ENCODE measurements around the gene GAB3.

The GAB3 gene

DNA sequence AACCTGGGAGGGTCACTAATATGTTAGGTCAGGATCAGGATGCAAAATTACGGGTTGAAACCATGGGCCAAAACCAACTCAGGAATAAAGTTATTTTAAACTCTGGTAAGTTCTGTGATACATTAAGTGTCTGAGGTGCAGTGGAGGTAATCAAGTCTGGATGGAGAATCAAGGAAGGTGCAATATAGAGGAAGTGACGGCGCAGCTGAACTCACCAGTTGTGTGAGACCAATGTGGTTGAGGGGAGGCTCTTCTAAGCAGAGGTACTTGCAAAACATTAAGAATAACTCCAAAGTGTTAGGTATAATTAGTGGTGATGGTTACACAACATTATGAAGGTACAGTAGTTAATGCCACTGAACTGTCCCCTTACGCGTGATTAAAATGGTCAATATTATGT lies 19.7 kb downstream of the GAB3 start:
- H3K36me3 ChIP-seq (ENCODE audit: insufficient read depth, low read length): no peaks in the 10 kb centered on the region
- DNase-seq (ENCODE audit: low read depth, low spot score): no peak
- no peak overlapping the region for H3K27ac ChIP-seq
- no peak overlapping the region for H3K9ac ChIP-seq (ENCODE audit: insufficient read length)
- H3K4me3 ChIP-seq: no peak overlapping the region
- H3K9me3 ChIP-seq (ENCODE audit: low read depth, low read length): no peaks in the 10 kb centered on the region
- TF ChIP-seq FOXP2 (optimal IDR thresholded peaks at IDR 0.05; ENCODE audit: control extremely low read depth, extremely low read length, insufficient read depth) (no peak), EZH2 (IDR thresholded peaks at IDR 0.05) (no peak), POLR2AphosphoS5 (IDR thresholded peaks at IDR 0.05; ENCODE audit: borderline replicate concordance, low read depth, low read length) (no peak)

DNA sequence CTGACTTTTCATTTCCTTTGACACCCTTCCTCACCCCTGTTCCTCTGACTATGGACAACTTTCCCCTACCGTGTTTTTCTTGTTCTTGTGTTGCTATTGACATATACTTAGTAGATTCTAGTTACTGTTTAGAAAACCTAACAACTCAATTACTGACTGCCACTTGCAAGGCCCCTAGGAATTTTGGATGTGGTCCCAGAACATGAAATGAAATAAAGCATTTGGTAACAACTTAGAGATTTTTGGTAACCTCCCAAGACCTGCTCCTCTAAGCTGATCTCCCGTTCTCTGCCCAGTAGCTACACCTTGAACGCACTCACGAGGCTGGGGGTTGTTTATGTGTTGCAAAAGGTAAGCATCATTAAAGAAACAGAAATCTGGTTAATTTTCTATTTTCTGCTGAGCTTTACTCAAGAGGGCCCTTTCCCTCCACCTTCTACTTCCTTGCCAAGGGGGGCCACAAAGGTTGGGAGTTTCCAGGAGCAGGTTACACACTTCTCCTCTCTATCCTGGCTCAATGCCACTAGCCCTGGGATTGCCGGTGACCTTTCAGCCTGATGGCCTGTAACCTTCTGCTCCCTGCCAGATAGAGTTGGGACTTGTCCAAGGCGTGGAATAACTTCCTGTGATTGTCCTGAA lies 20.5 kb downstream of the GAB3 start:
- Histone ChIP-seq H3K9me3 (ENCODE audit: low read depth, low read length) (no peaks in the 10 kb centered on the region), H3K36me3 (ENCODE audit: insufficient read depth, low read length) (no peaks in the 10 kb centered on the region), H3K4me3 (no peak overlapping the region), H3K9ac (ENCODE audit: insufficient read length) (no peak overlapping the region), H3K27ac (no peak overlapping the region)
- TF ChIP-seq FOXP2 (optimal IDR thresholded peaks at IDR 0.05; ENCODE audit: control extremely low read depth, extremely low read length, insufficient read depth) (no peak), POLR2AphosphoS5 (IDR thresholded peaks at IDR 0.05; ENCODE audit: borderline replicate concordance, low read depth, low read length) (no peak), EZH2 (IDR thresholded peaks at IDR 0.05) (no peak)
- DNase-seq (ENCODE audit: low read depth, low spot score): no peak

DNA sequence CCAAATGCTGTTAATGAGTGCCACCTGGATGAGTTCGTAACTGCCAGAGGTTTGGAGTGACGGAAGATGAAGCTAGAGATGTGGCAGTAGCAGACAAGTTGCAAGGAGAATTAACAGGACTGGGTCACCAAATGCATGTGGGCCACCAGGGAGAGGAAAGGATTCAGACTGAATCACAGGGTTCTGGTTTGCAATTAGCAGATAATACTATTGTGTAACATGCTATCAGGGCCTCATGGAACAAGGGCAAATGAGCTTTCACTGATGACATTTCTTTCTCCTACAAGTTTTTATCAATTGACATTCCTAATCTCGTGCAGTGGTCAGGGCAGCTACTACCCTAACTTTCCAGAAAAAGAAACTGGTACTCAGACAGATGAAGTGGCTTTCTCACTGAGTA lies 21.4 kb downstream of the GAB3 start:
- no peak for DNase-seq (ENCODE audit: low read depth, low spot score)
- no peak overlapping the region for H3K4me3 ChIP-seq
- TF ChIP-seq FOXP2 (optimal IDR thresholded peaks at IDR 0.05; ENCODE audit: control extremely low read depth, extremely low read length, insufficient read depth): no peak
- no peak for TF ChIP-seq EZH2 (IDR thresholded peaks at IDR 0.05)
- TF ChIP-seq POLR2AphosphoS5 (IDR thresholded peaks at IDR 0.05; ENCODE audit: borderline replicate concordance, low read depth, low read length): no peak
- no peaks in the 10 kb centered on the region for H3K9me3 ChIP-seq (ENCODE audit: low read depth, low read length)
- no peak overlapping the region for H3K27ac ChIP-seq
- no peaks in the 10 kb centered on the region for H3K36me3 ChIP-seq (ENCODE audit: insufficient read depth, low read length)
- H3K9ac ChIP-seq (ENCODE audit: insufficient read length): no peak overlapping the region

DNA sequence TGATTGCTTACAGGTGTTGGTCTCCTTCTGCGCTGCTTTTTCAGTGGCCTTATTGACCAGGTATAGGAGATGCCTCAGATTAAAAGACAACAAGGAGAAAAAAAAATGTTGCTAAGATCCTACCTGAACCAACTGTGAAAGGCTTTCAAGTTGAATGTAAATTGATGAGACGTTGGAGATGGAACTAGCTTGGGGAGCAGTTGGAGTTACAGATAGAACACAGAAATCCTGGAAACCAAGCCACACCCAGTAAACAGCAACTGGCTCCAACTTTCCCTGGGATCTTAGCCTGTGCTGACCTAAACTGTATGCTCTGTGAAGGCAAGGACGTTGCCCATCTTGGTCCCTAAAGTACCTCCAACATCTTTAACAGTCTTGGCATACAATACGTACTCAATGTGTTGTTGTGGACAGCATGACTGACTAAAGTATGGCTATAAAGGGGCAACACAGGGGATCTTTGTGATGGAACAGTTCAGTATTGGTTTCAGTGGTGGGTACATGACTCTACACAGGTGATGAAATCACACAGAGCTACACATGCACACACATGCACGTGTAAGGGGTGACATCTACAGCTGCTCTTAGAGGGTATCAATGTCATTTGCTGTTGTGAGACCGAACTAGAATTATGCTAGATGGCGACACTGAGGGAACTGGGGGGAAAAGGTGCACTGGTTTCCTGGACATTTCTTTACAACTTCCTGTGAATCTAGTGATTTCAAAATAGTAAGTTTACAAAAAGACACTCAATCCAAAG lies 22.3 kb downstream of the GAB3 start:
- Histone ChIP-seq H3K27ac (no peak overlapping the region), H3K4me3 (no peak overlapping the region), H3K36me3 (ENCODE audit: insufficient read depth, low read length) (no peaks in the 10 kb centered on the region), H3K9ac (ENCODE audit: insufficient read length) (no peak overlapping the region), H3K9me3 (ENCODE audit: low read depth, low read length) (no peaks in the 10 kb centered on the region)
- no peak for DNase-seq (ENCODE audit: low read depth, low spot score)
- TF ChIP-seq EZH2 (IDR thresholded peaks at IDR 0.05) (no peak), POLR2AphosphoS5 (IDR thresholded peaks at IDR 0.05; ENCODE audit: borderline replicate concordance, low read depth, low read length) (no peak), FOXP2 (optimal IDR thresholded peaks at IDR 0.05; ENCODE audit: control extremely low read depth, extremely low read length, insufficient read depth) (no peak)

DNA sequence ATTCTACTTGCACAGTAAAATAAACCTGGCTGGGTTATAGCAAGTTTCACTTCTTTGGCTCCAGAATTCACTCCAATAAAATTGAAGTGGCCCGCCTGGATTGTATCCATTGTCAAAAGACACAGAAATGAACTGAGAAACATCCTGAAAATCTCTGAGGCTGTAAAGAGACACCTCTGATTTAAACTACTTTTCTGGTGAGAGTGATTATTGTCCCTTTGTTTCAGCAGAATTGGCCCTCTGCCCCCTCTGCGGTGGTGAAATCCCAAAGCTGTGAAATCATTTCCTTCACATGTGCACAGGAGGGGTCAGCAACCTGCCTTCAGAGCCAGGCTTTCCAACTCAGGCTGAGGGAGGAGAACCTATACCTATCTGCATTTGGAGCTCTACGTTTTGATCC lies 23.0 kb downstream of the GAB3 start:
- H3K9me3 ChIP-seq (ENCODE audit: low read depth, low read length): no peaks in the 10 kb centered on the region
- no peak overlapping the region for H3K27ac ChIP-seq

DNA sequence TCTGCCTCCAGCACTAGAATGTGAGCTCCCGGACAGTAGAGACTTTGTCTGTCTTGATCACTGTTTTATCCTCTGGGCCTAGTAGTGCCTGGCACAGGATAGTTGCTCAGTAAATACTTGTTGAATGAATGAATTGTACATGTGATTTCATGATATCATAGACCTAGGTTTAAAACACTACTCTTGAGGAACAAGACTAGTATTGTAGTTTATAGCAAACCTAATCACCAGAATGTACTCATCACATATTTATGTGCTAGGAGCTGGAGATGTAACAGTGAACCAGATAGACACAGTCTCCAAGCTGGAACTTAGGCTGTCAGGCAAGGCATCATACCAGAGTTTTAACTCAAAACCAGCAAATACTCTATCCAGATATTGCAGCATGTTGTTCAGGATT lies 23.5 kb downstream of the GAB3 start:
- H3K36me3 ChIP-seq (ENCODE audit: insufficient read depth, low read length): no peaks in the 10 kb centered on the region
- no peak overlapping the region for H3K27ac ChIP-seq
- H3K9ac ChIP-seq (ENCODE audit: insufficient read length): no peak overlapping the region
- H3K4me3 ChIP-seq: no peak overlapping the region
- no peaks in the 10 kb centered on the region for H3K9me3 ChIP-seq (ENCODE audit: low read depth, low read length)
- TF ChIP-seq FOXP2 (optimal IDR thresholded peaks at IDR 0.05; ENCODE audit: control extremely low read depth, extremely low read length, insufficient read depth): no peak
- no peak for TF ChIP-seq POLR2AphosphoS5 (IDR thresholded peaks at IDR 0.05; ENCODE audit: borderline replicate concordance, low read depth, low read length)
- TF ChIP-seq EZH2 (IDR thresholded peaks at IDR 0.05): no peak
- DNase-seq (ENCODE audit: low read depth, low spot score): no peak

More for the DNA sequence above, 23.0 kb downstream of the GAB3 start:
- no peak for DNase-seq (ENCODE audit: low read depth, low spot score)
- Histone ChIP-seq H3K4me3 (no peak overlapping the region), H3K36me3 (ENCODE audit: insufficient read depth, low read length) (no peaks in the 10 kb centered on the region), H3K9ac (ENCODE audit: insufficient read length) (no peak overlapping the region)
- no peak for TF ChIP-seq FOXP2 (optimal IDR thresholded peaks at IDR 0.05; ENCODE audit: control extremely low read depth, extremely low read length, insufficient read depth)
- TF ChIP-seq POLR2AphosphoS5 (IDR thresholded peaks at IDR 0.05; ENCODE audit: borderline replicate concordance, low read depth, low read length): no peak
- TF ChIP-seq EZH2 (IDR thresholded peaks at IDR 0.05): no peak

DNA sequence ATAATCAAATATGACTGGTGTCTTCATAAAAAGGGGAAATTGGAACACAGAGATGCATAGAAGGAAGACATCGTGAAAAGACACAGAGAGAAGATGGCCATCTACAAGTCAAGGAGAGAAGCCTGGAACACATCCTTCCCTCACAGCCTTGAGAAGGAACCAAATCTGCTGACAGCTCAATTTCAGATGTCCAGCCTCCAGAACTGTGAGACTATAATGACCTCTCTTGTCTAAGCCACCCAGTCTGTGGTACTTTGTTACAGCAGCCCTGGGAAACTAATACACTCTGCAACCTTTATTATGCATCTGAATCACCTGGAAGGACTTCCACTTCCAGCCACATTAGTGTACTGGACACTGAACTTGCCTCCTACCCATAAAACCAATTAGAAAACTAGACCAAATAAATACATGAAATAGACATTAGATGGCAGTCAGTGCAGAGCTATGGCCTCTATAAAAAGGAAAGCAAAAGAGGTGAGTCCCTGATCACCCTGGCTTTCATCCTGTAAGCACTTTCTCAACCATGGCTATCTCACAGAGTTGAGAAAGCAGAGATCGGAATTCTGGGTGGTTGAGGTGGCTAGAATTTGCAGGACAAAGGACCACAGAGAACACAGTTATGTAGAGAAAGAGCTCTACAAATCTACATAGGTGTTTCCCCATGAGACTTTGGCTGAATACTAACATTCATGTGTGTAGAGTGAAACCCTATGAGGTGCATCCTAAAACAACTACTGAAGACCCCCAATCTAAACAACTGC lies 25.7 kb downstream of the GAB3 start:
- TF ChIP-seq FOXP2 (optimal IDR thresholded peaks at IDR 0.05; ENCODE audit: control extremely low read depth, extremely low read length, insufficient read depth): no peak
- no peak for TF ChIP-seq POLR2AphosphoS5 (IDR thresholded peaks at IDR 0.05; ENCODE audit: borderline replicate concordance, low read depth, low read length)
- TF ChIP-seq EZH2 (IDR thresholded peaks at IDR 0.05): no peak
- Histone ChIP-seq H3K9ac (ENCODE audit: insufficient read length) (no peak overlapping the region), H3K9me3 (ENCODE audit: low read depth, low read length) (no peaks in the 10 kb centered on the region), H3K4me3 (no peak overlapping the region), H3K36me3 (ENCODE audit: insufficient read depth, low read length) (no peaks in the 10 kb centered on the region), H3K27ac (no peak overlapping the region)
- DNase-seq (ENCODE audit: low read depth, low spot score): no peak

DNA sequence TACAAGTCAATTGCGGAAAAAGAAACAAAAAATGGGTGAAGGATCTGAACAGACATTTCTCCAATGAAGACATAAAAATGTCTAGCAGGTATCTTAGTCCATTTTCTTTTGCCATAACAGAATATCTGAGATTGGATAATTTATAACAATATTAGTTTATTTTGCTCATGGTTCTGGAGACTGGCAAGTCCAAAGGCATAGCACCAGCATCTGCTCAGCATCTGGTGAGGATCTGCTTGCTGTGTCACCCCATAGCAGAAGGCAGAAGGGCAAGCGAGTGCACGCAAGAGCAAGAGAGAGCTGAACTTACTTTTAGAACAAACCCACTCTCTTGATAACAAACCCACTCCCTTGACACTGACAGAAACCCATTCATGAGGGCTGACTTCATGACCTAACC lies 29.7 kb downstream of the GAB3 start:
- Histone ChIP-seq H3K27ac (no peak overlapping the region), H3K4me3 (no peak overlapping the region)
- no peak for TF ChIP-seq POLR2AphosphoS5 (IDR thresholded peaks at IDR 0.05; ENCODE audit: borderline replicate concordance, low read depth, low read length)
- TF ChIP-seq EZH2 (IDR thresholded peaks at IDR 0.05): no peak
- no peak for TF ChIP-seq FOXP2 (optimal IDR thresholded peaks at IDR 0.05; ENCODE audit: control extremely low read depth, extremely low read length, insufficient read depth)

More for the DNA sequence above, 29.7 kb downstream of the GAB3 start:
- DNase-seq (ENCODE audit: low read depth, low spot score): no peak
- no peaks in the 10 kb centered on the region for H3K9me3 ChIP-seq (ENCODE audit: low read depth, low read length)
- H3K36me3 ChIP-seq (ENCODE audit: insufficient read depth, low read length): no peaks in the 10 kb centered on the region
- no peak overlapping the region for H3K9ac ChIP-seq (ENCODE audit: insufficient read length)
